GM18951 (cell line): ENCODE data around the gene ADGRA1.

Experiments used
- POLR2A ChIP-seq: IDR thresholded peaks from 4 replicates; pipeline ENCODE4 v1.6.1; 2011; ENCODE audit warnings: mild to moderate bottlenecking; ENCODE audit not compliant: insufficient read length, insufficient read depth; ENCODE audit errors: extremely low read depth
- in situ Hi-C: fragments of 300-500 bp; cut with MboI; formaldehyde crosslinking; loops from one replicate; pipeline ENCODE4 v1.12.0; 2022; ENCODE audit warnings: low sequenced_read_pairs, mixed read lengths, inconsistent platforms; ENCODE audit not compliant: unreplicated experiment

Gene ADGRA1

GRCh38 chr10:133072720-133073390, 14.9 kb upstream of the ADGRA1 start:
- in situ Hi-C loops = no loop called here
- no peak for TF ChIP-seq POLR2A

GRCh38 chr10:133075346-133076137, 12.2 kb upstream of the ADGRA1 start:
- TF ChIP-seq POLR2A = no peak
- in situ Hi-C loops = no loop called here

GRCh38 chr10:133076274-133077038, 11.3 kb upstream of the ADGRA1 start:
- TF ChIP-seq POLR2A = no peak
- in situ Hi-C loops = no loop called here

- in situ Hi-C loops = no loop called here
- no peak for TF ChIP-seq POLR2A
Observed at GRCh38 chr10:133079836-133080682, 7.7 kb upstream of the ADGRA1 start.

- TF ChIP-seq POLR2A = no peak
- in situ Hi-C loops = no loop called here
Observed at GRCh38 chr10:133080683-133081040, 7.1 kb upstream of the ADGRA1 start.

- no peak for TF ChIP-seq POLR2A
- in situ Hi-C loops = no loop called here
Observed at GRCh38 chr10:133081636-133082035, 6.1 kb upstream of the ADGRA1 start.

- in situ Hi-C loops = no loop called here
- no peak for TF ChIP-seq POLR2A
Observed at GRCh38 chr10:133082685-133083421, 4.9 kb upstream of the ADGRA1 start.

GRCh38 chr10:133083422-133084100, 4.2 kb upstream of the ADGRA1 start:
- TF ChIP-seq POLR2A = no peak
- in situ Hi-C loops = no loop called here

- no peak for TF ChIP-seq POLR2A
- in situ Hi-C loops = no loop called here
Observed at GRCh38 chr10:133084491-133084890, 3.2 kb upstream of the ADGRA1 start.

- in situ Hi-C loops = no loop called here
- no peak for TF ChIP-seq POLR2A
Observed at GRCh38 chr10:133085251-133086125, 2.2 kb upstream of the ADGRA1 start.

- in situ Hi-C loops = no loop called here
- TF ChIP-seq POLR2A = no peak
Observed at GRCh38 chr10:133086247-133086646, 1.5 kb upstream of the ADGRA1 start.
